SK-N-SH (cell line): ENCODE results near the gene PAOX. TPM values are rescaled to one million over a fixed set of nuclear protein-coding genes. Genes with fewer than 3 reads are reported as not detected.

ENCODE experiments used
- CTCF ChIA-PET: fragments of 300-600, 350-600 bp; formaldehyde crosslinking; extraction: SDS; loops from one replicate; lab custom pipeline; 2021; lab: Yijun Ruan, JAX
- POLR2A ChIA-PET: fragments of 350-600 bp; sonication (Branson Sonifier 250); formaldehyde crosslinking; extraction: SDS; loops from one replicate; lab custom pipeline; 2020; ENCODE audit warnings: antibody characterized with exemption, inconsistent platforms; lab: Yijun Ruan, JAX
- DNase-seq: peaks from one replicate; pipeline ENCODE4 v3.0.0; 2012
- H2AFZ ChIP-seq: fragments of 200-600 bp; sonication (generic); 2 replicates; pipeline ENCODE4 v1.8.1; 2016; ENCODE audit warnings: antibody characterized with exemption, mild to moderate bottlenecking, low read depth
- H3F3A ChIP-seq: fragments of 200-600 bp; sonication (generic); replicated peaks from 2 replicates; pipeline ENCODE3; 2016; ENCODE audit warnings: antibody characterized with exemption, mild to moderate bottlenecking; ENCODE audit not compliant: insufficient read depth
- H3K27ac ChIP-seq, 2 experiments: fragments of 200-500 bp in 1 of 2; fragments of 200-600 bp in 1 of 2; sonication (Bioruptor generic) in 1 of 2; sonication (generic), shearing (Covaris generic) in 1 of 2; 2 replicates each; pipeline versions ENCODE4 v1.5.1 to v1.6.1; 2014 to 2016; ENCODE audit warnings: low read depth in 2 of 2, inconsistent platforms in 1 of 2, low read length in 1 of 2, mild to moderate bottlenecking in 1 of 2, mixed read lengths in 1 of 2
- H3K27me3 ChIP-seq: fragments of 200-600 bp; sonication (generic), shearing (Covaris generic); 2 replicates; pipeline ENCODE4 v1.6.1; 2016; ENCODE audit warnings: mixed run types; ENCODE audit not compliant: insufficient read depth
- H3K36me3 ChIP-seq, 2 experiments: fragments of 200-500 bp in 1 of 2; fragments of 200-600 bp in 1 of 2; sonication (Bioruptor generic) in 1 of 2; sonication (generic) in 1 of 2; replicated peaks in 1 of 2; 2 replicates each; pipeline versions ENCODE3 to v1.5.1; 2014 to 2016; ENCODE audit warnings: low read length in 1 of 2, mild to moderate bottlenecking in 1 of 2; ENCODE audit not compliant: insufficient read depth in 2 of 2, control insufficient read depth in 1 of 2
- H3K4me1 ChIP-seq, 2 experiments: fragments of 200-500 bp in 1 of 2; fragments of 200-600 bp in 1 of 2; sonication (Bioruptor generic) in 1 of 2; sonication (generic), shearing (Covaris generic) in 1 of 2; 2 replicates each; pipeline versions ENCODE4 v1.5.1 to v1.6.1; 2014 to 2016; ENCODE audit warnings: low read depth in 1 of 2, low read length in 1 of 2, mixed run types in 1 of 2; ENCODE audit not compliant: insufficient read depth in 2 of 2, control insufficient read depth in 1 of 2
- H3K4me2 ChIP-seq: fragments of 200-600 bp; sonication (generic), shearing (Covaris generic); 2 replicates; pipeline ENCODE4 v1.6.1; 2017; ENCODE audit warnings: mixed run types
- H3K4me3 ChIP-seq, 2 experiments: fragments of 200-500 bp in 1 of 2; fragments of 200-600 bp in 1 of 2; sonication (Bioruptor generic) in 1 of 2; sonication (generic), shearing (Covaris generic) in 1 of 2; 2 replicates each; pipeline versions ENCODE4 v1.5.1 to v1.8.1; 2014 to 2016; ENCODE audit warnings: low read depth in 2 of 2, inconsistent platforms in 1 of 2, low read length in 1 of 2, mild to moderate bottlenecking in 1 of 2, mixed read lengths in 1 of 2, moderate library complexity in 1 of 2
- H3K79me2 ChIP-seq: fragments of 200-600 bp; sonication (generic); 2 replicates; pipeline ENCODE4 v1.8.1; 2017; ENCODE audit warnings: mild to moderate bottlenecking; ENCODE audit not compliant: insufficient read depth
- H3K9ac ChIP-seq: fragments of 200-600 bp; sonication (generic); 2 replicates; pipeline ENCODE4 v1.6.1; 2017; ENCODE audit warnings: mixed run types
- H3K9me2 ChIP-seq: fragments of 200-600 bp; sonication (generic); 2 replicates; pipeline ENCODE4 v1.6.1; 2017; ENCODE audit warnings: mixed run types
- H3K9me3 ChIP-seq: fragments of 200-600 bp; sonication (generic); 2 replicates; pipeline ENCODE4 v1.6.1; 2017; ENCODE audit warnings: mixed run types, mild to moderate bottlenecking, moderate library complexity
- H4K20me1 ChIP-seq: fragments of 200-600 bp; sonication (generic); 2 replicates; pipeline ENCODE4 v1.6.1; 2017; ENCODE audit warnings: mild to moderate bottlenecking, mixed run types; ENCODE audit not compliant: insufficient read depth
- ELF1 ChIP-seq: IDR thresholded peaks from 2 replicates; pipeline ENCODE4 v1.4.0; 2012
- EP300 ChIP-seq, 2 experiments: IDR thresholded peaks; 2 replicates each; pipeline versions ENCODE4 v1.4.0 to v1.6.1; 2012; ENCODE audit warnings: borderline replicate concordance in 1 of 2, low read depth in 1 of 2, low read length in 1 of 2
- FOXJ3 ChIP-seq: sonication (generic); formaldehyde crosslinking; IDR thresholded peaks from 2 replicates; pipeline ENCODE4 v1.5.1; 2020; ENCODE audit warnings: mild to moderate bottlenecking, missing genetic modification reagents
- GABPA ChIP-seq: IDR thresholded peaks from 2 replicates; pipeline ENCODE4 v1.4.0; 2012; ENCODE audit warnings: low read depth, mild to moderate bottlenecking
- JUND ChIP-seq: IDR thresholded peaks from 2 replicates; pipeline ENCODE4 v1.4.0; 2012
- MEF2A ChIP-seq: IDR thresholded peaks from 2 replicates; pipeline ENCODE4 v1.4.0; 2012; ENCODE audit warnings: low read depth, borderline replicate concordance
- RCOR1 ChIP-seq: fragments of 150-350 bp; IDR thresholded peaks from 2 replicates; pipeline ENCODE4 v1.6.1; 2017; ENCODE audit warnings: antibody characterized with exemption, low read length
- REST ChIP-seq: IDR thresholded peaks from 2 replicates; pipeline ENCODE4 v1.6.1; 2012; ENCODE audit warnings: mild to moderate bottlenecking, low read depth, low read length, moderate library complexity
- RFX5 ChIP-seq: IDR thresholded peaks from 2 replicates; pipeline ENCODE4 v1.6.1; 2012; ENCODE audit warnings: mild to moderate bottlenecking, improper control_type of control experiment, low read length
- SIN3A ChIP-seq: IDR thresholded peaks from 2 replicates; pipeline ENCODE4 v1.6.1; 2012; ENCODE audit warnings: low read depth, mild to moderate bottlenecking, low read length, moderate library complexity, borderline replicate concordance
- TEAD4 ChIP-seq: IDR thresholded peaks from 2 replicates; pipeline ENCODE4 v1.4.0; 2012; ENCODE audit warnings: mild to moderate bottlenecking, borderline replicate concordance; ENCODE audit not compliant: insufficient read depth
- ZBTB33 ChIP-seq: IDR thresholded peaks from 2 replicates; pipeline ENCODE4 v1.4.0; 2012; ENCODE audit warnings: low read depth, borderline replicate concordance
- WGBS: methylation state at CpG from one replicate; pipeline ENCODE4 v1.1.6; 2017; ENCODE audit warnings: low lambda C conversion rate; 5-methylcytosine and 5-hydroxymethylcytosine counted together
- polyA plus RNA-seq, 3 experiments: library from polyadenylated mRNA; depleted of rRNA; stranded (reverse); fragments of >200 nt; gene quantifications; 2 replicates each; pipeline ENCODE4 v1.2.3, GENCODE V29; 2012
- TF ChIP-seq, protein P1 (sequence below): IDR thresholded peaks from 2 replicates; pipeline ENCODE4 v1.4.0; 2012; ENCODE audit warnings: low read depth
- TF ChIP-seq, protein P2 (sequence below): IDR thresholded peaks from 2 replicates; pipeline ENCODE4; 2012
- TF ChIP-seq, protein P3 (sequence below): fragments of 200-600 bp; sonication (generic); IDR thresholded peaks from 2 replicates; pipeline ENCODE4 v1.6.1; 2017; ENCODE audit warnings: antibody characterized with exemption, mild to moderate bottlenecking, moderate library complexity

PAOX gene
- polyA plus RNA-seq, 1 of the 3 experiments (the other 2 are of a cell fraction): 6.2 TPM

GRCh38 chr10:133366130-133366478, 13.0 kb upstream of the PAOX start:
- Histone ChIP-seq H3K9ac (no peak overlapping the region), H4K20me1 (no peaks in the 10 kb centered on the region), H3K36me3 (peaks cover 19 to 67% of the 10 kb centered on the region in 2 experiments), H3F3A (no peaks in the 10 kb centered on the region), H3K9me2 (no peaks in the 10 kb centered on the region), H3K9me3 (no peaks in the 10 kb centered on the region), H2AFZ (no peak overlapping the region), H3K27ac (no peak overlapping the region), H3K4me1 (no peaks in the 10 kb centered on the region; a peak in 1 of 4 replicates), H3K27me3 (no peaks in the 10 kb centered on the region), H3K4me2 (no peak overlapping the region), H3K79me2 (no peaks in the 10 kb centered on the region), H3K4me3 (no peak overlapping the region)
- WGBS: 95% methylated on average over 10 of the region's 17 CpGs
- POLR2A ChIA-PET: interaction anchor here (1.0 kb wide), 1 partner anchor 12 kb away, joined by 3 read pairs; no protein-coding TSS in a partner anchor
- DNase-seq: no peak
- no peak for TF ChIP-seq REST
- TF ChIP-seq, protein P1, sequence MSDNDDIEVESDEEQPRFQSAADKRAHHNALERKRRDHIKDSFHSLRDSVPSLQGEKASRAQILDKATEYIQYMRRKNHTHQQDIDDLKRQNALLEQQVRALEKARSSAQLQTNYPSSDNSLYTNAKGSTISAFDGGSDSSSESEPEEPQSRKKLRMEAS: no peak
- TF ChIP-seq, protein P2, sequence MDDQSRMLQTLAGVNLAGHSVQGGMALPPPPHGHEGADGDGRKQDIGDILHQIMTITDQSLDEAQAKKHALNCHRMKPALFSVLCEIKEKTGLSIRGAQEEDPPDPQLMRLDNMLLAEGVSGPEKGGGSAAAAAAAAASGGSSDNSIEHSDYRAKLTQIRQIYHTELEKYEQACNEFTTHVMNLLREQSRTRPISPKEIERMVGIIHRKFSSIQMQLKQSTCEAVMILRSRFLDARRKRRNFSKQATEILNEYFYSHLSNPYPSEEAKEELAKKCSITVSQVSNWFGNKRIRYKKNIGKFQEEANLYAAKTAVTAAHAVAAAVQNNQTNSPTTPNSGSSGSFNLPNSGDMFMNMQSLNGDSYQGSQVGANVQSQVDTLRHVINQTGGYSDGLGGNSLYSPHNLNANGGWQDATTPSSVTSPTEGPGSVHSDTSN: no peak
- no peak for TF ChIP-seq GABPA
- TF ChIP-seq SIN3A: no peak
- no peak for TF ChIP-seq RFX5
- TF ChIP-seq JUND: no peak
- no peak for TF ChIP-seq FOXJ3 (CRISPR knock-in tag)
- TF ChIP-seq EP300 (IDR thresholded peaks at IDR 0.05; ENCODE audit: borderline replicate concordance in 1 of 2, low read depth in 1 of 2, low read length in 1 of 2): no peak
- no peak for TF ChIP-seq ELF1
- TF ChIP-seq, protein P3, sequence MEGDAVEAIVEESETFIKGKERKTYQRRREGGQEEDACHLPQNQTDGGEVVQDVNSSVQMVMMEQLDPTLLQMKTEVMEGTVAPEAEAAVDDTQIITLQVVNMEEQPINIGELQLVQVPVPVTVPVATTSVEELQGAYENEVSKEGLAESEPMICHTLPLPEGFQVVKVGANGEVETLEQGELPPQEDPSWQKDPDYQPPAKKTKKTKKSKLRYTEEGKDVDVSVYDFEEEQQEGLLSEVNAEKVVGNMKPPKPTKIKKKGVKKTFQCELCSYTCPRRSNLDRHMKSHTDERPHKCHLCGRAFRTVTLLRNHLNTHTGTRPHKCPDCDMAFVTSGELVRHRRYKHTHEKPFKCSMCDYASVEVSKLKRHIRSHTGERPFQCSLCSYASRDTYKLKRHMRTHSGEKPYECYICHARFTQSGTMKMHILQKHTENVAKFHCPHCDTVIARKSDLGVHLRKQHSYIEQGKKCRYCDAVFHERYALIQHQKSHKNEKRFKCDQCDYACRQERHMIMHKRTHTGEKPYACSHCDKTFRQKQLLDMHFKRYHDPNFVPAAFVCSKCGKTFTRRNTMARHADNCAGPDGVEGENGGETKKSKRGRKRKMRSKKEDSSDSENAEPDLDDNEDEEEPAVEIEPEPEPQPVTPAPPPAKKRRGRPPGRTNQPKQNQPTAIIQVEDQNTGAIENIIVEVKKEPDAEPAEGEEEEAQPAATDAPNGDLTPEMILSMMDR: no peak
- TF ChIP-seq ZBTB33: no peak
- TF ChIP-seq RCOR1: no peak
- TF ChIP-seq TEAD4: no peak
- TF ChIP-seq MEF2A: no peak
- CTCF ChIA-PET: interaction anchor here (1.4 kb wide), 1 partner anchor 37 kb away, joined by 3 read pairs; no protein-coding TSS in a partner anchor
